Transverse colon (tissue), 4 donors: Measurements from ENCODE around the gene SH2D7. TPM values are rescaled to one million over a fixed set of nuclear protein-coding genes. Genes with fewer than 3 reads are reported as not detected.

Source experiments
- DNase-seq: peaks from one replicate; pipeline ENCODE4 v3.0.0-alpha.2; 2019
- H3K27ac ChIP-seq, 4 donors: fragments of 200-600 bp; sonication (generic); 2 replicates each; pipeline ENCODE4 v1.5.1; 2016 to 2018; ENCODE audit warnings: inconsistent platforms in 4 of 4
- H3K27me3 ChIP-seq: fragments of 200-600 bp; sonication (generic); 2 replicates; pipeline ENCODE4 v1.5.1; 2017; ENCODE audit warnings: inconsistent platforms
- H3K36me3 ChIP-seq, 4 donors: fragments of 200-600 bp; sonication (generic); 2 replicates each; pipeline ENCODE4 v1.5.1; 2017 to 2019; ENCODE audit warnings: inconsistent platforms in 4 of 4
- H3K4me1 ChIP-seq, 4 donors: fragments of 200-600 bp; sonication (generic); 2 replicates each; pipeline ENCODE4 v1.5.1; 2017 to 2020; ENCODE audit warnings: inconsistent platforms in 4 of 4
- H3K4me3 ChIP-seq, 4 donors: fragments of 200-600 bp; sonication (generic); 1 replicate in 1 of 4; 2 replicates in 3 of 4; pipeline versions ENCODE4 v1.5.1 to v1.6.1; 2017 to 2019; ENCODE audit warnings: inconsistent platforms in 4 of 4
- H3K9me3 ChIP-seq, 2 donors: fragments of 200-600 bp; sonication (generic); 2 replicates each; pipeline ENCODE4 v1.5.1; 2017 to 2019; ENCODE audit warnings: inconsistent platforms in 2 of 2
- EP300 ChIP-seq: sonication (generic); formaldehyde crosslinking; IDR thresholded peaks from one replicate; pipeline ENCODE4 v1.6.1; 2017; ENCODE audit warnings: antibody characterized with exemption, low read depth
- POLR2A ChIP-seq: fragments of 450-650 bp; IDR thresholded peaks from one replicate; pipeline ENCODE4 v1.6.1; 2016; ENCODE audit warnings: antibody characterized with exemption, mild to moderate bottlenecking, moderate library complexity
- POLR2AphosphoS5 ChIP-seq, 3 donors: sonication (generic); formaldehyde crosslinking; IDR thresholded peaks; one replicate each; pipeline ENCODE4 v1.6.1; 2016; ENCODE audit warnings: antibody characterized with exemption in 3 of 3
- WGBS, 2 donors: methylation state at CpG; one replicate each; pipeline ENCODE4 v1.1.5; 2018; ENCODE audit warnings: low coverage in 1 of 2; 5-methylcytosine and 5-hydroxymethylcytosine counted together
- in situ Hi-C, 4 donors: fragments of 200-750 bp; cut with MboI; loops; one replicate each; pipeline versions ENCODE4 v1.15.0 to v1.15.1; 2017; ENCODE audit warnings: low sequenced_read_pairs in 3 of 4, low pct_ligation_motif_present in 1 of 4, low pct_unique_long_range_greater_than_20kb in 1 of 4
- intact Hi-C: fragments of 100-400 bp; cut with DNase I; formaldehyde crosslinking; loops from one replicate; pipeline ENCODE4 v1.15.1; 2023; ENCODE audit warnings: low total_unique reads
- total RNA-seq, 4 donors: library from RNA; depleted of rRNA; stranded (reverse); fragments of >200 nt; gene quantifications; one replicate each; pipeline ENCODE4 v1.1.0, GENCODE V29; 2016
- TF ChIP-seq, protein P1 (sequence below), 5 experiments: fragments of 200-600 bp in 3 of 5; fragments of 450-650 bp in 2 of 5; sonication (generic) in 3 of 5; IDR thresholded peaks; 1 replicate in 2 of 5; 2 replicates in 3 of 5; pipeline ENCODE4 v1.5.1; 2016 to 2017; ENCODE audit warnings: antibody characterized with exemption in 5 of 5, inconsistent platforms in 3 of 5, mild to moderate bottlenecking in 2 of 5, moderate library complexity in 1 of 5

SH2D7 gene
- total RNA-seq, 4 donors from 2014 or later: 6.0 to 9.7 (median 9.3) TPM; not detected in 1

DNA sequence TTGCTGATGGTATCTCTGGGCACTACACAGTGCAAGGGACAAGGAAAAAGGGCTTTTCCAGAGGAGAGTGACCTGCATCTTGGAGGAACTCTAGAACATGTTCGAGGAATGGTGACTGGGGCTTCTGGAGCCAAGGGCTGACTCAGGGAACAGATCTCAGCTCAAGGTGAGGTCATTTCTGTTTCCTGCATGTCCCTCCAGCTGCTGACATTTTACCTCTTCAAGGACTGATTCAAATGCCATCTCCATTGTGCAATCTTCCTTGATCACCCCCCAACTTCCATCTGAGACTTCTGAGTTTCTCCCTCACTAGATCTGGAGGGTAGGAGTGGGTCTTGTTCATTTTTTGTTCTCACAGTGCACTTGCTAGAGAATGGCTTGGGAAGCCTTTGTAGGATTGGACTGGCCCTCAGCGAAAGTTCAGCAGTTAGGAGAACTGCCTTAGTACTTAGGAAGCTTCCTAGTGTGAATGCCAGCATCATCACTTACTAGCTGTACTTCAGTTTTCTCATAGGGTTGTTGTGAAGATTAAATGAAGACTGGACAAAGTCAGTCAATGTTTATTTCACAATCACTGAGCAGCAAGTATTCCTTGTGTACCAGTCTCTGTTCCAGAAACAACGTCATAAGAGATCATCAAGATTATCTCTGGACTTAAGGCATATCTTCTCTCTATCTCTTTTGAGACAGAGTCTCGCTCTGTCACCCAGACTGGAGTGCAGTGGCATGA lies 54.2 kb downstream of the SH2D7 start:
- 92 to 93% methylated on average over 2 to 4 of the region's 4 CpGs for WGBS, 2 donors
- DNase-seq: no peak

DNA sequence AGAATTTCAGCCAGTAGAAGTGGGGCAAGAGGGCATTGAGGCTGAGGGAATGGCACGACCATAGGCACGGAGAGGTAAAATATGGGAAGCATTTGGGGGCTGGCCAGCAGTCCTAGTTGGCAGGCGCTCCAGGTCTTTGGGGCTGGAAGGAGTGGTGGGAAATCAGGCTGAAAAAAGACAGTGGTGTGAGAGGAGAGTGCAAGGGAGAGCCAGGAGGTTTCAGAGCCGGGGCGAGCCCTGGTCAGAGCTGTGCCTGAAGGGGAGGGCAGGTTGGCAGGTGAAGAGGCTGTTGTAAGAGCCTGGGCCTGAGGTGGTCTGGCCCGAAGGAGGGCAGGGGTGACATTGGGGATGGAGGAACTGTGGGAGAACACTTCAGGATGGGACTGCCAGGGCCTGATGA lies 55.2 kb downstream of the SH2D7 start:
- Histone ChIP-seq H3K9me3 (no peaks in the 10 kb centered on the region), H3K36me3 (no peaks in the 10 kb centered on the region), H3K27ac (no peak overlapping the region), H3K4me3 (no peak overlapping the region), H3K4me1 (peaks cover 11 to 31% (median 23%) of the 10 kb centered on the region in 4 donors), H3K27me3 (no peaks in the 10 kb centered on the region)
- in situ Hi-C loops (loop anchor here in 1 of 4 donors (25.0 kb wide), 1 partner anchor 290 kb away; the partner anchor contains the start of gene IREB2), intact Hi-C loops (no loop called here)
- WGBS, 2 donors: 94 to 100% methylated on average over 1 to 6 of the region's 6 CpGs
- no peak for TF ChIP-seq EP300
- TF ChIP-seq, protein P1, sequence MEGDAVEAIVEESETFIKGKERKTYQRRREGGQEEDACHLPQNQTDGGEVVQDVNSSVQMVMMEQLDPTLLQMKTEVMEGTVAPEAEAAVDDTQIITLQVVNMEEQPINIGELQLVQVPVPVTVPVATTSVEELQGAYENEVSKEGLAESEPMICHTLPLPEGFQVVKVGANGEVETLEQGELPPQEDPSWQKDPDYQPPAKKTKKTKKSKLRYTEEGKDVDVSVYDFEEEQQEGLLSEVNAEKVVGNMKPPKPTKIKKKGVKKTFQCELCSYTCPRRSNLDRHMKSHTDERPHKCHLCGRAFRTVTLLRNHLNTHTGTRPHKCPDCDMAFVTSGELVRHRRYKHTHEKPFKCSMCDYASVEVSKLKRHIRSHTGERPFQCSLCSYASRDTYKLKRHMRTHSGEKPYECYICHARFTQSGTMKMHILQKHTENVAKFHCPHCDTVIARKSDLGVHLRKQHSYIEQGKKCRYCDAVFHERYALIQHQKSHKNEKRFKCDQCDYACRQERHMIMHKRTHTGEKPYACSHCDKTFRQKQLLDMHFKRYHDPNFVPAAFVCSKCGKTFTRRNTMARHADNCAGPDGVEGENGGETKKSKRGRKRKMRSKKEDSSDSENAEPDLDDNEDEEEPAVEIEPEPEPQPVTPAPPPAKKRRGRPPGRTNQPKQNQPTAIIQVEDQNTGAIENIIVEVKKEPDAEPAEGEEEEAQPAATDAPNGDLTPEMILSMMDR (IDR thresholded peaks at IDR 0.05): no peak
- TF ChIP-seq POLR2A: no peak
- no peak for TF ChIP-seq POLR2AphosphoS5 (IDR thresholded peaks at IDR 0.05)
- no peak for DNase-seq

More for the DNA sequence above, 54.2 kb downstream of the SH2D7 start:
- Histone ChIP-seq H3K36me3 (no peaks in the 10 kb centered on the region), H3K4me3 (no peak overlapping the region), H3K27ac (no peak overlapping the region), H3K4me1 (peaks cover 11 to 30% (median 23%) of the 10 kb centered on the region in 4 donors), H3K9me3 (no peaks in the 10 kb centered on the region), H3K27me3 (no peaks in the 10 kb centered on the region)
- intact Hi-C loops (no loop called here), in situ Hi-C loops (loop anchor here in 1 of 4 donors (25.0 kb wide), 1 partner anchor 291 kb away; the partner anchor contains the start of gene IREB2)
- TF ChIP-seq EP300 (no peak), POLR2AphosphoS5 (IDR thresholded peaks at IDR 0.05) (no peak), POLR2A (no peak)
- TF ChIP-seq, protein P1 (IDR thresholded peaks at IDR 0.05): no peak

DNA sequence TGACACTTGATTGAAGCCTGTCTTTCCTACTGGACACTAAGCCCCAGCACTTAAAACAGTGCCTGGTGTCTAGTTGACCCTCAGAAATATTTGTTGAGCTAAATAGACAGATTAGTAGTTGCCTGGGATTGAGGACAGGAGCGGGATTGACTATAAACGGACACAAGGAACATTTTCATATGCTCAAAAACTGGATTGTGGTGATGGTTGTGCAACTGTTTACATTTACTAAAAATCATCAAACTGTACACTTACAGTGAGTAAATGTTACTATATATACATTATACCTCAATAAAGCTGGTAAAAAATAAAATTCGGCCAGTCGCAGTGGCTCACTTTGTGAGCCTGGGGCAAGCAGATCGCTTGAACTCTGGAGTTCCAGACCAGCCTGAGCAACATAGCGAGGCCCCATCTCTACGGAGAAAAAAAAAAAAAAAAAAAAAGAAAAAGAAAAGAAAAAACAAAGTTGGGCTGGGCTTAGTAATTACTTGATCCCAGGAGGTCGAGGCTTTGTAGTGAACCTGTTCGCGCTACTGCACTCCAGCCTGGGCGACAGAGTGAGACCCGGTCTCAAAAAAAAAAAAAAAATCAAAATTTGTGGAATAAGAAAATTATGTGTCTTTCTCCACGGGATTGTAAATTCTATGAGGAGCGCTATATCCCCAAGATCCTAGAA lies 56.2 kb downstream of the SH2D7 start:
- Histone ChIP-seq H3K9me3 (no peaks in the 10 kb centered on the region), H3K27ac (peak overlapping the region; percentile 87 to 95 (median 90)), H3K27me3 (no peaks in the 10 kb centered on the region), H3K4me3 (peak overlapping the region; percentile 23 to 95 (median 56)), H3K4me1 (peaks cover 11 to 34% (median 23%) of the 10 kb centered on the region in 4 donors), H3K36me3 (no peaks in the 10 kb centered on the region)
- TF ChIP-seq POLR2AphosphoS5 (IDR thresholded peaks at IDR 0.05) (no peak), EP300 (no peak), POLR2A (no peak)
- TF ChIP-seq, protein P1 (IDR thresholded peaks at IDR 0.05): no peak
- WGBS, 2 donors: 8 to 16% methylated on average over 10 to 14 of the region's 14 CpGs
- in situ Hi-C loops (loop anchor here in 1 of 4 donors (25.0 kb wide), 1 partner anchor 289 kb away; the partner anchor contains the start of gene IREB2), intact Hi-C loops (no loop called here)
- no peak for DNase-seq

DNA sequence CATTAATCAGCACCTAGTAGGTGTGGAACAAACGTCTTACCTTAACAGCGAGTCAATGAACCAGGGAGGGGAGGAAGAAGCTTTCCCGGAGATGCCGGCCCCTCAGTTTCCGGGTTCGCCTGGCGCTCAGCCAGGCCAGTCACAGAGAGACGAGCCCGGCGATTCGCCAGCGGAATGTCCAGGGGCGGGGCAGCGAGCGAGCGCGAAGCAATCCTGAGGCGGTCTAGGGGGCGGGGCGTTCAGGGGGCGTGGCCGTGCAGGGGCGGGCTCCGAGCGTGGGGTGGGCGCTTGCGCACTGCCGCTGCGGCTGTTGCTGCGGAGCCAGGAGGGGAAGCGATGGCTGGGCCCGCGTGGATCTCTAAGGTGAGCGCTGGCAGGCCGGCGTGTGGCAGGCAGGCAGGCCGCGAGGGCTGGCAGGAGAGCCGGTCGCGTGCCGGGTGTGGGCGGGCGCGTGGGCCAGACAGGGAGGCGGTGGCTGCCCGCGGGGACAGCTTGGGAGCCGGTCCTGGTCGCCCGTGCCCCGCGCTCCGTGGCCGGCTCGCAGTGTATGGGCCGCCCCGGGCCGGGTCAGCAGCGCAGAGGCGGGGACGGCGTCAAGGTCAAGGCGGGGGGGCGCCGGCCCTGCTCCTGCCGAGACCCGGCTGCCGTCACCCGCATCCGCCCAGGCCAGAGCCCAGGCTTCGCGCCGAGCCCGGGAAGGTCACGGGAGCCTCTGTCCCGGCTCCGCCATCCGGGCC lies 56.9 kb downstream of the SH2D7 start, which contains the start of gene IDH3A:
Gene IDH3A, plus strand, starts transcription at position 295 of the 737 bp plus-strand sequence. Its CDS starts 42 bp downstream, at position 337.
- Histone ChIP-seq H3K27me3 (no peaks in the 10 kb centered on the region), H3K4me1 (peaks cover 11 to 37% (median 23%) of the 10 kb centered on the region in 4 donors), H3K36me3 (no peaks in the 10 kb centered on the region), H3K27ac (peak within 1 kb of the TSS; percentile 87 to 95 (median 90)), H3K4me3 (peak within 1 kb of the TSS; percentile 50 to 95 (median 76)), H3K9me3 (no peaks in the 10 kb centered on the region)
- 1% methylated on average over 49 of the region's 79 CpGs; no CpG with 5 or more reads in 1 of the 2 donors for WGBS, 2 donors
- in situ Hi-C loops (loop anchor here in 1 of 4 donors (25.0 kb wide), 1 partner anchor 288 kb away; the partner anchor contains the start of gene IREB2), intact Hi-C loops (no loop called here)
- TF ChIP-seq POLR2AphosphoS5 (IDR thresholded peaks at IDR 0.05) (peak; percentile 92 to 97 (median 95)), POLR2A (peak; percentile 85), EP300 (no peak)
- TF ChIP-seq, protein P1 (IDR thresholded peaks at IDR 0.05): no peak
- DNase-seq: peak; percentile 100
